HepG2 (cell line): ENCODE data around the gene WWTR1. TPM values are rescaled to one million over a fixed set of nuclear protein-coding genes. Genes with fewer than 3 reads are reported as not detected.

Experiments used
- CREM ChIP-seq, 2 experiments: sonication (generic) in 1 of 2; formaldehyde crosslinking in 1 of 2; IDR thresholded peaks; 2 replicates each; pipeline versions ENCODE4 v1.4.0 to v1.6.1; 2016 to 2020; ENCODE audit warnings: antibody characterized with exemption in 1 of 2, mild to moderate bottlenecking in 1 of 2, missing genetic modification reagents in 1 of 2
- HNF4A ChIP-seq: sonication (generic); formaldehyde crosslinking; IDR thresholded peaks from 2 replicates; pipeline ENCODE4 v1.4.0; 2020; ENCODE audit warnings: missing genetic modification reagents
- HNRNPL ChIP-seq: fragments of 200-400 bp; formaldehyde crosslinking; IDR thresholded peaks from 2 replicates; pipeline ENCODE4 v1.6.1; 2017; ENCODE audit warnings: mild to moderate bottlenecking, low read depth, low read length
- HOXA9 ChIP-seq: sonication (generic); formaldehyde crosslinking; IDR thresholded peaks from 2 replicates; pipeline ENCODE4 v1.8.1; 2022; ENCODE audit warnings: missing genetic modification reagents, mild to moderate bottlenecking, moderate library complexity, borderline replicate concordance
- MIXL1 ChIP-seq: IDR thresholded peaks from 2 replicates; pipeline ENCODE4 v1.6.1; 2016
- NAIF1 ChIP-seq: sonication (generic); formaldehyde crosslinking; IDR thresholded peaks from 2 replicates; pipeline ENCODE4 v1.5.0; 2020; ENCODE audit warnings: mild to moderate bottlenecking, missing genetic modification reagents, borderline replicate concordance
- NCOA1 ChIP-seq: sonication (generic); formaldehyde crosslinking; IDR thresholded peaks from 2 replicates; pipeline ENCODE4 v1.9.0; 2021; ENCODE audit warnings: missing genetic modification reagents
- ONECUT2 ChIP-seq: sonication (generic); formaldehyde crosslinking; IDR thresholded peaks from 2 replicates; pipeline ENCODE4 v1.4.0; 2020; ENCODE audit warnings: missing genetic modification reagents
- PCBP2 ChIP-seq: fragments of 200-400 bp; formaldehyde crosslinking; optimal IDR thresholded peaks from 2 replicates; pipeline ENCODE3; 2018; ENCODE audit warnings: low read length, low read depth; ENCODE audit not compliant: poor library complexity, severe bottlenecking
- RXRB ChIP-seq: IDR thresholded peaks from 2 replicates; pipeline ENCODE4 v1.6.1; 2016; ENCODE audit warnings: borderline replicate concordance, missing genetic modification reagents, missing compliant biosample characterization
- SAFB2 ChIP-seq: sonication (generic); formaldehyde crosslinking; IDR thresholded peaks from 2 replicates; pipeline ENCODE4 v1.5.1; 2020; ENCODE audit warnings: missing genetic modification reagents, low read depth, mild to moderate bottlenecking, borderline replicate concordance
- SMYD3 ChIP-seq: sonication (generic); formaldehyde crosslinking; IDR thresholded peaks from 2 replicates; pipeline ENCODE4 v1.8.1; 2023; ENCODE audit warnings: mild to moderate bottlenecking, missing genetic modification reagents
- SOX5 ChIP-seq: IDR thresholded peaks from 2 replicates; pipeline ENCODE4 v1.6.1; 2016; ENCODE audit warnings: borderline replicate concordance
- ZFP1 ChIP-seq: IDR thresholded peaks from 2 replicates; pipeline ENCODE4 v1.6.1; 2016
- ZFP41 ChIP-seq: sonication (generic); formaldehyde crosslinking; IDR thresholded peaks from 2 replicates; pipeline ENCODE4 v1.4.0; 2020; ENCODE audit warnings: mild to moderate bottlenecking, missing genetic modification reagents, borderline replicate concordance
- ZKSCAN8 ChIP-seq: IDR thresholded peaks from 2 replicates; pipeline ENCODE4 v1.6.1; 2016; ENCODE audit warnings: borderline replicate concordance, missing genetic modification reagents, missing compliant biosample characterization
- ZNF337 ChIP-seq: sonication (generic); formaldehyde crosslinking; IDR thresholded peaks from 2 replicates; pipeline ENCODE4 v1.5.1; 2020; ENCODE audit warnings: missing genetic modification reagents, low read depth, mild to moderate bottlenecking, borderline replicate concordance
- ZNF546 ChIP-seq: sonication (generic); formaldehyde crosslinking; conservative IDR thresholded peaks from 2 replicates; pipeline ENCODE4 v1.8.1; 2023; ENCODE audit warnings: mild to moderate bottlenecking, missing genetic modification reagents
- ZNF672 ChIP-seq: sonication (generic); formaldehyde crosslinking; IDR thresholded peaks from 2 replicates; pipeline ENCODE4 v1.8.1; 2022; ENCODE audit warnings: missing genetic modification reagents
- ZNF747 ChIP-seq: sonication (generic); formaldehyde crosslinking; IDR thresholded peaks from 2 replicates; pipeline ENCODE4 v1.8.1; 2023; ENCODE audit warnings: missing genetic modification reagents, mild to moderate bottlenecking, borderline replicate concordance
- polyA plus RNA-seq, 8 experiments: library from polyadenylated mRNA; depleted of rRNA in 3 of 8; stranded (reverse) in 7 of 8; unstranded in 1 of 8; fragments of >200 nt; fragmentation: Illumina TruSeq in 4 of 8; extraction: Trizol in 4 of 8; gene quantifications; 2 replicates each; pipeline versions ENCODE4 v1.2.1 to v1.2.3, GENCODE V29; 2011 to 2016; ENCODE audit warnings: low read depth in 4 of 8, missing spikeins in 1 of 8, mixed read lengths in 1 of 8; ENCODE audit not compliant: insufficient read depth in 1 of 8
- total RNA-seq, 5 experiments: library from RNA; depleted of rRNA; stranded (reverse); fragments of >200 nt; fragmentation: Illumina TruSeq; extraction: Trizol; gene quantifications; 2 replicates each; pipeline ENCODE4 v1.2.3, GENCODE V29; 2016; ENCODE audit warnings: low read depth in 1 of 5
- TF ChIP-seq, protein P1 (sequence below): sonication (generic); formaldehyde crosslinking; IDR thresholded peaks from 2 replicates; pipeline ENCODE4 v1.9.0; 2022; ENCODE audit warnings: missing genetic modification reagents, mild to moderate bottlenecking, borderline replicate concordance
- TF ChIP-seq, protein P2 (sequence below): sonication (generic); formaldehyde crosslinking; IDR thresholded peaks from 2 replicates; pipeline ENCODE4 v1.8.1; 2022; ENCODE audit warnings: mild to moderate bottlenecking, missing genetic modification reagents
- TF ChIP-seq, protein P3 (sequence below): sonication (generic); formaldehyde crosslinking; IDR thresholded peaks from 2 replicates; pipeline ENCODE4 v1.5.0; 2020; ENCODE audit warnings: missing genetic modification reagents
- TF ChIP-seq, protein P4 (sequence below): IDR thresholded peaks from 2 replicates; pipeline ENCODE4 v1.6.1; 2018; ENCODE audit warnings: missing genetic modification reagents, mild to moderate bottlenecking, missing compliant biosample characterization
- TF ChIP-seq, protein P5 (sequence below): sonication (generic); formaldehyde crosslinking; IDR thresholded peaks from 2 replicates; pipeline ENCODE4 v1.4.0; 2020; ENCODE audit warnings: missing genetic modification reagents

WWTR1 gene
- total and polyA plus RNA-seq, 2 of the 13 experiments (the other 11 are each of a cell fraction or from before 2014, with no cell fraction given): 19.7 to 139 TPM

DNA sequence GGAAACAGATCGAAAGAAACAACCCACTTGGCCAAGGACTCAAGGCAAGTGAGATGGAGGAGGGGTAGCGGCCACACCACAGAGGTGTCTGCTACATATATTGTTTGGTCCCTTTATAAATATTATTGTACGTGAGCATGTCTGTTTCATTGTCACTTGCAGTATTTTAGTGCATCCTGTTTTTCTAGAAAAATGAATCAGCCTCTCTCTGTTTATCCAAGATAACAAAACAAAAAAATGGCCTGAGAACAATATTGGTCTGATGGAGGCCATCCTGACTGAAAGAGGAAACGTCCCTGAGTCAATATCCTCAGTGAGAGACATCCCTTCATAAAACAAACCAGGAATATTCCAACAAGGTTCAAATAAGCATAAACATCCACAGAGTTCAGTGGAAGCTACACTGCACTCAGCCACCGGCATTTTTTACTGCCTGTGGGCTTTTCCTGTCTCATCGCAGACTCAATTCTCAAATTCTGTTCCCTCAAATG is 42.0 kb downstream of the WWTR1 start (continued):
- peak; percentile 47 for TF ChIP-seq CREM (IDR thresholded peaks at IDR 0.05)
- TF ChIP-seq CREM (CRISPR knock-in tag; IDR thresholded peaks at IDR 0.05): no peak
- TF ChIP-seq, protein P1, sequence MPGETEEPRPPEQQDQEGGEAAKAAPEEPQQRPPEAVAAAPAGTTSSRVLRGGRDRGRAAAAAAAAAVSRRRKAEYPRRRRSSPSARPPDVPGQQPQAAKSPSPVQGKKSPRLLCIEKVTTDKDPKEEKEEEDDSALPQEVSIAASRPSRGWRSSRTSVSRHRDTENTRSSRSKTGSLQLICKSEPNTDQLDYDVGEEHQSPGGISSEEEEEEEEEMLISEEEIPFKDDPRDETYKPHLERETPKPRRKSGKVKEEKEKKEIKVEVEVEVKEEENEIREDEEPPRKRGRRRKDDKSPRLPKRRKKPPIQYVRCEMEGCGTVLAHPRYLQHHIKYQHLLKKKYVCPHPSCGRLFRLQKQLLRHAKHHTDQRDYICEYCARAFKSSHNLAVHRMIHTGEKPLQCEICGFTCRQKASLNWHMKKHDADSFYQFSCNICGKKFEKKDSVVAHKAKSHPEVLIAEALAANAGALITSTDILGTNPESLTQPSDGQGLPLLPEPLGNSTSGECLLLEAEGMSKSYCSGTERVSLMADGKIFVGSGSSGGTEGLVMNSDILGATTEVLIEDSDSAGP (CRISPR knock-in tag): no peak
- no peak for TF ChIP-seq PCBP2
- TF ChIP-seq, protein P2, sequence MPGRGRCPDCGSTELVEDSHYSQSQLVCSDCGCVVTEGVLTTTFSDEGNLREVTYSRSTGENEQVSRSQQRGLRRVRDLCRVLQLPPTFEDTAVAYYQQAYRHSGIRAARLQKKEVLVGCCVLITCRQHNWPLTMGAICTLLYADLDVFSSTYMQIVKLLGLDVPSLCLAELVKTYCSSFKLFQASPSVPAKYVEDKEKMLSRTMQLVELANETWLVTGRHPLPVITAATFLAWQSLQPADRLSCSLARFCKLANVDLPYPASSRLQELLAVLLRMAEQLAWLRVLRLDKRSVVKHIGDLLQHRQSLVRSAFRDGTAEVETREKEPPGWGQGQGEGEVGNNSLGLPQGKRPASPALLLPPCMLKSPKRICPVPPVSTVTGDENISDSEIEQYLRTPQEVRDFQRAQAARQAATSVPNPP (CRISPR knock-in tag): no peak
- no peak for TF ChIP-seq ZFP1 (CRISPR knock-in tag)
- no peak for TF ChIP-seq HOXA9 (CRISPR knock-in tag)
- TF ChIP-seq ZKSCAN8 (CRISPR knock-in tag): peak; percentile 37; the same call in 1 of the 2 replicates
- no peak for TF ChIP-seq HNF4A
- TF ChIP-seq NAIF1 (CRISPR knock-in tag): no peak
- no peak for TF ChIP-seq ZNF672
- TF ChIP-seq RXRB (CRISPR knock-in tag): peak; percentile 63; the same call in 1 of the 2 replicates
- TF ChIP-seq NCOA1 (CRISPR knock-in tag): no peak
- TF ChIP-seq, protein P3, sequence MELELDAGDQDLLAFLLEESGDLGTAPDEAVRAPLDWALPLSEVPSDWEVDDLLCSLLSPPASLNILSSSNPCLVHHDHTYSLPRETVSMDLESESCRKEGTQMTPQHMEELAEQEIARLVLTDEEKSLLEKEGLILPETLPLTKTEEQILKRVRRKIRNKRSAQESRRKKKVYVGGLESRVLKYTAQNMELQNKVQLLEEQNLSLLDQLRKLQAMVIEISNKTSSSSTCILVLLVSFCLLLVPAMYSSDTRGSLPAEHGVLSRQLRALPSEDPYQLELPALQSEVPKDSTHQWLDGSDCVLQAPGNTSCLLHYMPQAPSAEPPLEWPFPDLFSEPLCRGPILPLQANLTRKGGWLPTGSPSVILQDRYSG (CRISPR knock-in tag): no peak
- TF ChIP-seq ZFP41 (CRISPR knock-in tag): no peak
- no peak for TF ChIP-seq SAFB2
- no peak for TF ChIP-seq HNRNPL
- TF ChIP-seq ZNF546 (CRISPR knock-in tag): no peak
- TF ChIP-seq, protein P4, sequence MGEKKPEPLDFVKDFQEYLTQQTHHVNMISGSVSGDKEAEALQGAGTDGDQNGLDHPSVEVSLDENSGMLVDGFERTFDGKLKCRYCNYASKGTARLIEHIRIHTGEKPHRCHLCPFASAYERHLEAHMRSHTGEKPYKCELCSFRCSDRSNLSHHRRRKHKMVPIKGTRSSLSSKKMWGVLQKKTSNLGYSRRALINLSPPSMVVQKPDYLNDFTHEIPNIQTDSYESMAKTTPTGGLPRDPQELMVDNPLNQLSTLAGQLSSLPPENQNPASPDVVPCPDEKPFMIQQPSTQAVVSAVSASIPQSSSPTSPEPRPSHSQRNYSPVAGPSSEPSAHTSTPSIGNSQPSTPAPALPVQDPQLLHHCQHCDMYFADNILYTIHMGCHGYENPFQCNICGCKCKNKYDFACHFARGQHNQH (CRISPR knock-in tag): peak; percentile 51; the same call in 1 of the 2 replicates
- TF ChIP-seq ZNF337 (CRISPR knock-in tag): no peak
- TF ChIP-seq ONECUT2 (CRISPR knock-in tag): no peak
- TF ChIP-seq, protein P5, sequence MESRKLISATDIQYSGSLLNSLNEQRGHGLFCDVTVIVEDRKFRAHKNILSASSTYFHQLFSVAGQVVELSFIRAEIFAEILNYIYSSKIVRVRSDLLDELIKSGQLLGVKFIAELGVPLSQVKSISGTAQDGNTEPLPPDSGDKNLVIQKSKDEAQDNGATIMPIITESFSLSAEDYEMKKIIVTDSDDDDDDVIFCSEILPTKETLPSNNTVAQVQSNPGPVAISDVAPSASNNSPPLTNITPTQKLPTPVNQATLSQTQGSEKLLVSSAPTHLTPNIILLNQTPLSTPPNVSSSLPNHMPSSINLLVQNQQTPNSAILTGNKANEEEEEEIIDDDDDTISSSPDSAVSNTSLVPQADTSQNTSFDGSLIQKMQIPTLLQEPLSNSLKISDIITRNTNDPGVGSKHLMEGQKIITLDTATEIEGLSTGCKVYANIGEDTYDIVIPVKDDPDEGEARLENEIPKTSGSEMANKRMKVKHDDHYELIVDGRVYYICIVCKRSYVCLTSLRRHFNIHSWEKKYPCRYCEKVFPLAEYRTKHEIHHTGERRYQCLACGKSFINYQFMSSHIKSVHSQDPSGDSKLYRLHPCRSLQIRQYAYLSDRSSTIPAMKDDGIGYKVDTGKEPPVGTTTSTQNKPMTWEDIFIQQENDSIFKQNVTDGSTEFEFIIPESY (CRISPR knock-in tag): peak; percentile 70; the same call in 1 of the 2 replicates
- TF ChIP-seq MIXL1 (CRISPR knock-in tag): 0 out of 2 replicates have a peak, but pooled peaks have one; percentile 16
- peak; percentile 95; the same call in 1 of the 2 replicates for TF ChIP-seq SOX5 (CRISPR knock-in tag)
- no peak for TF ChIP-seq SMYD3 (CRISPR knock-in tag)
- no peak for TF ChIP-seq ZNF747 (CRISPR knock-in tag)
